Amniotic stem cell (primary cell): ENCODE measurements around the gene SCNN1B.
"Not testable (repeated sequence)": the region's sequence is repeated elsewhere in the genome, so short reads cannot be mapped to it uniquely, and the experiment has no call there.

Experiments used
- DNase-seq: peaks from one replicate; lab custom pipeline; 2025; lab: John Stamatoyannopoulos, UW

Gene SCNN1B

DNA sequence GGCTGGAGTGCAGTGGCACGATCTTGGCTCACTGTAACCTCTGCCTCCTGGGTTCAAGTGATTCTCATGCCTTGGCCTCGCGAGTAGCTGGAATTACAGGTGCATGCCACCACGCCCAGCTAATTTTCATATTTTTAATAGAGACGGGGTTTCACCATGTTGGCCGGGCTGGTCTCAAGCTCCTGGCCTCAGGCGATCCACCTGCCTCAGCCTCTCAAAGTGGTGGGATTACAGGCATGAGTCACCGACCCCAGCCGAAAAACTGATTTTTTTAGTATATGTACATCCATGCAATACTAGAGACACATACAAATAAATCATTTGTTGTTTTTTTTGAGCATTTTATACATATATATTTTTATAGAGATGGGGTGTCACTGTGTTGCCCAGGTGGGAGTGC lies 79.6 kb downstream of the SCNN1B start:
- DNase-seq: not testable (repeated sequence)

DNA sequence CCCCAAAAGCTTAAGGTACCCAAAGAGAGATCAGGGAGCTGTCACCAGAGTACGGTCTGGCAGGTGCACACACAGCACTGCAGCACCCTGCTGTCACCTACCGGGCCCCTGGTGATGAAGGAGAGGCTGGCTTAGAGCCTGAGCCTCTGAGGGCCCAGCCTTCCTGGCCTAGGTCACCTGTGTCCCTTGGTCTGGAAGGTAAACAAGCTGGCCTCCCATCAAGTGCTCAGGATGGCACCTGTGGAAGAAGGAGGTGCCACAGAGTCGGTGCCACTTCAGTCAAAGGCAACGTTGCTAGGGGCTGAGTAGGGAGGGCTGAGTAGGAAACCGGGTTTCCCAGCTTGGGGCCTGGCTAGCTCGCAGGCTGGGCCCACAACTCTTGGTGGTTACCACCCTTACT lies 80.2 kb downstream of the SCNN1B start:
- no peak for DNase-seq

DNA sequence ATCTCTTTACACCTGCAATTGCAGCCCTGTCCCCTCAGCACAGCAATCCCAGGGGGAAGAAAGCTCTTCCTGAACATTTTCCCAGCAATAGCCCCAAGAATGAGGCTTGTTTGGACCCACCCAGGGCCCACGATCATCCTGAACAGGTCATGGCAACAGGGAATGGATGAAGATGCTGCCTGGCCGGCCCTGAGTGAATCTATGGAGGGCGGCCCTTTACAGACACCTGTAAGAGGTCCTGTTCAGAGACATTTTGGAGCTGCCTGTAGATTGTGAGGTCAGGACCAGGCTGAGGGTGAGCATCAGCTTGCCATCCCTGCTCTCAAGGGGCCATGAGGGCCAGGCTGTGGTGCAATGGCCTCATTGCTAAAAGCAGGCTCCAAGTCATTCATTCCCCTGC lies 81.8 kb downstream of the SCNN1B start:
- DNase-seq: no peak

DNA sequence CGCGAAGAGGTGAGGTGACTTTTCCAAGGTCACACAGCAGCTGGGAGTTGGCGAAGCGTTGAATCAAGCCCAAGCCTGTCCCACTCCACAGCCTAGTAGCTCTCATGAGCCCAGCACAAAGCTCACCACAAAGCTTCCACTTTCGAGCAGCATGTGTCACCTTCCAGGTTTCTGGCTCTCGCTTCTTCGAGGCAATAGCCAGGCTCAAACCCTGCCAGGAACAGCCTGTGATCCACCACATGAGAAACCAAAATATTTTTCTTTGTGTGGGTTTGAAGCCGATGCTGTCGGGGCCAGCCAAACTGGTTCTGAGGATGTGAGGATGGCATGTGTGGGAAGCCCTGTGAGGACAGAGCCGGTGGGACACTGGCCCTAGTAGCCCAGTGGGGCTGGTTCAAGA lies 82.8 kb downstream of the SCNN1B start:
- DNase-seq: no peak

DNA sequence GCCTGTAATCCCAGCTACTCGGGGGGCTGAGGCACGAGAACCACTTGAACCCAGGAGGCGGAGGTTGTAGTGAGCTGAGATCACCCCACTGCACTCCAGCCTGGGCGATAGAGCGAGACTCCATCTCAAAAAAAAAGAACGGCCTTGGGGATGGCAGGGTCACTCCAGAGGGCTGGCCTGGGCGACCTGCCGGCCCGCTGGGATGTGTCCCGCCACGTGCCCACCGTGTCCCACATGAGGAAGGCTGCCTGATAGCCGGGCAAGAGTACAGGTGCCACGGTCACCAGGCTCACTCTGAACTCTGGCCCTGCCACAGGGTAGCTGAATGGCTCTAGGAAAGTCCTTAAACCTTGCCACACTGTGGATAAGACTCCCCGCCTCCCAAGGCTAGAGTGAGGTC lies 83.3 kb downstream of the SCNN1B start:
- no peak for DNase-seq

DNA sequence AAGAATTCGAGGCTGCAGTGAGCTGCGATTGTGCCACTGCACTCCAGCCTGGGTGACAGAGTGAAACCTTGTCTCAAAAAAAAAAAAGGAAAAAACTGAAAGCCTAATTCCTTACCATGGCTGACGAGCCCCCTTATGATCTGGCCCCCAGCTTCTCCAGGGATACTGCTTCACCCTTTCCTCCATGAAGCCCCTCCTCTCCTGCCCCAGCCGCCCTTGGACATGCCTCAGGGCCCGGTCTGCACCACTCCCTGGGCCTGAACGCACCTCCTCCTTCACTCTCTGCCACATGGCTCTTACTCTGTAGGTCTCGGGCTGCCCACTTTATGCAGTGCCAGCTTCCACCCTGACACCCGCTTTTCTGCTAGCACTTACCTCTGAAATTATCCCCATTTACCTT lies 85.6 kb downstream of the SCNN1B start:
- DNase-seq: no peak

DNA sequence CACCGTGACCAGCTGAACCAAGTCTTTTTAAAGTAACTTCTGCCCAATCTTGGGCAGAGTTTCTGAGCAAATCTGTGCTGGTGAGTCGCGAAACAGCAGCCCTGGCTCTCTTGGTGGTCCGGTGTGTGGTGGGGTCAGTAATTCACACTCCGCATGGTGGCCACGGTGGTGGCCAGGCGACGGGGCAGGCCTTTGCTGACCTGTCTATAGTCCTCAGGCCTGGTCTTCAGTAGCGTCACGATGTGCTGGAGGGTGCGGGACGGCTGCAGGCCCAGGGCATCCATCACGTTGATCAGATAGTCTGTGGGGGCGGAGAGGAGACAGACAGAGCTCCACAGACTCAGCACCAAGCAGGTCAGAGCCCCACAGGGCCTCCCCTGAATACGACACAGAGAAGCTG lies 86.7 kb downstream of the SCNN1B start:
- DNase-seq: no peak

DNA sequence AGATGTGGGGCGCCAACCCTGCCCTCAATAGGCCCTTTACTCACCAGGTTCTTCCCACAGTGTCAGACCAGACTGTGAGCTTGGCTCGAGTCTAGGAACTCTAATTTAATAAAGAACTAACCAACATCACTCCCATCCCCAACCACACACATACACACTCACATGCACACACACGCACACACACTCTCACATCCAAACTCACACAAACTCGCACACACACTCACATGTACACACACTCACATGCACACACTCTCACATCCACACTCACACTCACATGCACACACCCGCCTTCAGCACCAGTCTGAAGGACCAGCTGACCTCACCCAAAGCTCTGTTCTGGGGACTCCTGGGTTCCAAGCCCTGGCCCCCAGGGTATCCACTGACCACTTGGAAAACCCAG lies 87.1 kb downstream of the SCNN1B start:
- no peak for DNase-seq

DNA sequence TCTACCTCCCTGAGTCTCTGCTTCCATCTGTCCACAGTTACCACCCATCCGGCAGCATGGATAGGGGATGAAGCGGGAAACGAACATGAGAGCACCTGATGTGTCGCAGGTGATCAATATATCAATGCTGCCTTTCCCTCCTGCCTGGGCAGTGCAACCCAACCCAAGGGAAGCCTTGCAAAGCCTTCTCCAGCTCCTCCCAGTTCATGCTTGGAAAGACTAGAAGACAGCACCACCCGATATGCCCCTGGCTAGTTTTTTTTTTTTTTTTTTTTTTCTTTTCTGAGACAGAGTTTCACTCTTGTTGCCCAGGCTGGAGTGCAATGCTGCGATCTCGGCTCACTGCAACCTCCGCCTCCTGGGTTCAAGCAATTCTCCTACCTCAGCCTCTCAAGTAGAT lies 87.8 kb downstream of the SCNN1B start:
- not testable (repeated sequence) for DNase-seq

DNA sequence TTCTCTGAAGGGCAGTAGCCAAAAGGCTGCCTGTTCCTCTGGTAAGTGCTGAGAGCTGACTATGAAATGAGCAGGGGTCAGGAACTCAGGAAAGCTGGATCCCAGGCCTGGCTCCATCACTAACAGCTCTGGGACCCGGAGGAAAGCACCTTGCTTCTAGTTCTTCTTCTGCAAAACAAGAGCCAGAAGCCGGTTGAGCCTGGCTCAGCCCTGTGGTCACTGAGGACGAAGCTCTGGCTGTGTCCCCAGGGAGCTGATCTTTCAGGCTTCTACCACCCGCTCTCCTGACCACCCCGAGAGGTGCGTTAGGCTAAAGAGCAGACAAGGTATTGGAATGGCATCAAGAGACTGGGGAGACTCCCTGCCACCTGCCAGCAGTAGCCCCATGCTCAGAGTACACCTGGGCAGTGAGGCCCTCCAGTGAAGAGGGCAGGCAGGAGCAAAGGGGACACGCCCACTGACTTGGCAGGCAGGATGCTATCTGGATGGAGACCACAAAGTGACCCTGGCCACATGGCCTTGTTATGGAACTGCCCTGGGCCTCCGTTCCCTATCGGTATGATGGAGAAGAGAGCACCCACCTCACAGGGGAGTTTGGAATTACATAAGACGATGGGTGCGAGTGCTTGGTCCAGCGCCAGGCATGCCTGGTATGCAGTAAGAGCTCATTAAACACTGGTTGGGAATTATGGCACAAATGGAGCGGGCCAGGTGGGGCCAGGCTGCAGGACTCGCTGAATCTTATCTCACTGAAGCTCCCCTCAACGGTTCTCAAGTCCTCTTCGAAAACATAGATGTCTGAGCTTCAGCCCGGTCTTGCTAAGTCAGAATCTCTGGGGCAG lies 89.5 kb downstream of the SCNN1B start:
- no peak for DNase-seq

DNA sequence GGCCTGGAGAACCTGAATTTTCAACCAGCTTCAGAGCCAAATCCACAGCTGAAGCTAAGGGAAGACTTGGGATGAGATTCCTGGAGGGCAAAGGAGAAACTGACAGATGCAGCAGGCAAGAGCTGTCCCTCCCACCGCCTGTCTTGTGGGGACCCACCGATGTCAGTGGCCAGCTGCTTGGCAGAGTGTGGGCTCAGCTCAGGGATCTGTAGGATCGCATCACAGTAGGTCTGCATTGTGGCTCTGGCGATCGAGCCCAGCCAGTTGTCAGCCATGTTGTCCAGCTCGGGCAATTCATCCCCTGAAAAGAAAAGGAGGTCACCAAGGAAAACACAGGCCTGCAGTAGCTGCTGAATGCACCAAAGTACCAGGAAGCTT lies 90.1 kb downstream of the SCNN1B start:
- no peak for DNase-seq

DNA sequence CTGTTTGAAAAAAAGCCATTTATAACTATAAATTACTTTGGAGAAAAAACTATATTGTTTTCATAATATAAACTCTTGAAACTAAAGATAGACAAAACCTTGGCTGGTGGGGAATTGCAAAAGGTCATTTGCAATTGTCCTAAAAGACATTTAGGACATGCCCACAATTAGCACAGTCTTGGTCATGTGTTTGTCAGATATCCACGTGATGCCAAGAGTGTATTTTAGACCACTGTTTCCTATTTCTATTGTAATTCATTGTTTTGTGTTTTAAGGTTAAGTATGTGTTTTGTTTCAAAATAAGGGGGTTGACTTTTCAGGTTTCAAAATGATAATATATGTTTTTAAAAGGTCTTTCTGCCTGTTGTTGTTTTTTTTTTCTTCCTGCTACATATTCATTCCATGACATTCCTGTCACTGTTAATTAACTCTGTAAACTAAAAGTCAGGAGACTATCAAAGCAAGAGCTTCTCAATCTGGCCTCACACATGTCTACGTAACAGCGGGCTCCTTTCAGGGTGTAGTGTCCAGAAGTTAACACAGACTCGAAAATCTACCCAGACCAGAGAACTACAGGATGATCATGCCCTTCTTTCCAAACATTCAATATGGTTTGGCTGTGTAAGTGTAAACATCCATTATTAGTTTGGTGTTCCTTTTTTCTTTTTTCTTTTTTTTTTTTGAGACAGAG lies 92.2 kb downstream of the SCNN1B start:
- DNase-seq: no peak

DNA sequence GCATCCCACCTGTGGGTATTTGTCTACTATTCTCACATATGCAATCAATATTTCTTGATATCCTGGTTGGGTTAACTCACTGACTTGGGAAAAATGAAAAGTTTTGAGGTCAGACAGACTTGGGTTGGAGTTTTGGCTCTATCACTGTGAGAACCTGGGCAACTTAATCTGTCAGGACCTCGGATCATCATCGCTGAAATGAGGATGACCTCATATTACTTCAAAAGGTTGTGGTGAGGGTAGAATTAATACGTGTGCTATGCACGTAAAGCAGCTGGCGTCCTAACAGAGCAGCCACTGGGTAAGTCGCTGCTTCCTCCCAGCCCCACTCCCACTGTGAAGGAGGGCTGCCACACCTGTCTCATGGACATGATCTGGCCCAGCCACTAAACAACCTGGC lies 93.6 kb downstream of the SCNN1B start:
- DNase-seq: no peak

DNA sequence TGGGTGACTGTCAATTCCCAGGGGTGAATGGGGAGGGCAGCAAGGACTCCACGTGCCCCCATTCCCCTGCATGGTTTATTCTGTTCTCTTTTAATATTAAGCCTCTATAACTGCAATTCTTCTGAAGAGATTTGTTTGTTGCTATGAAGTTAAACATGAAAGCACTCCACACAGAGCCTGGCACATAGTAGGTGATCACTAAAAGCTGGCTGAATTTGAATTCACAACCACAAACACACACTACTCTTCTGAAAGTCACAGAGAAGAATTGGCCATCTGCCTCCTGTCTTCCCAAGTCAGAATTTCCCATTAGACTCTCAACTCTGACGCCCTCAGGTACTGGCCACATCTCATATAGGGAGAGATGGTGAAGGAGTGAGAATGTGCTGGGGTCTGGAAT lies 95.4 kb downstream of the SCNN1B start:
- DNase-seq: no peak

DNA sequence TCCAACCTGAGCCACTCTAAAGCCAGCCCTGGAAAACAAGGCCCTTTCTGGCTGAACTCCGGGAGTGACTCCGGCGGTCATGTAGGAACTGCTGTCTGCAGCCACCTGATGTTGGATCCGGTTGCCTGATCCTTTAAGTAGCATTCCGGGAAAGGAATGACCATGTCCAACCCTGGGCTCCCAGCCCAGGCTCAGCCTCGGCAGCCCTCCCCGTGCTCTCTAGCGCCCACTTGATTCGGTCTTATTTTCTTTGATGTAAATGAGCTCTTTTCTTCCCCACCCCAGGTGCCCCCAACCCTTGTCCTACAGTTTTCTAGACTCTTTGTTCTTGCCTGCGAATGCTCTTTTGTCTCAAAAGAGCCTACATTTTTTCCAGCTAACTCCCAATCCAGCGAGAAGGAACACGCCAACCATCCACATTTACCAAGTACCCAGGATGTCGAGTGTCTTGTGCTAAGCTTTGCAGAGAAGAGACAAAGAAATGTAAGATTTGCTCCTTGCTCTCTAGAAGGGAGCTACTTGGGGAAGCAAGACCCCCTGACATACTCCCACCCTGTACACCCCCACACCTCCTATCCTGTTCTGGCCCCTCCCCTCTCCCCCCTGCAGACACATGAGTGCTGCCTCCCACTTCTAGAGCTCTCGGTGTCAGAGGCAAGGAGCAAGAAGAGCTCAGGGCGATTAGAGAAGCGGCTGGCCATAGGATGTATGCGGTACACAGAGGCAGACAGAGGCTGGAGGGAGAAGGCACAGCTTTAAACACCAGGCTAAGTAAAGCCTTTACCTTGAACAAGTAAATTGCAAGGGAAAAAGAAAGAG lies 97.1 kb downstream of the SCNN1B start:
- DNase-seq: no peak

DNA sequence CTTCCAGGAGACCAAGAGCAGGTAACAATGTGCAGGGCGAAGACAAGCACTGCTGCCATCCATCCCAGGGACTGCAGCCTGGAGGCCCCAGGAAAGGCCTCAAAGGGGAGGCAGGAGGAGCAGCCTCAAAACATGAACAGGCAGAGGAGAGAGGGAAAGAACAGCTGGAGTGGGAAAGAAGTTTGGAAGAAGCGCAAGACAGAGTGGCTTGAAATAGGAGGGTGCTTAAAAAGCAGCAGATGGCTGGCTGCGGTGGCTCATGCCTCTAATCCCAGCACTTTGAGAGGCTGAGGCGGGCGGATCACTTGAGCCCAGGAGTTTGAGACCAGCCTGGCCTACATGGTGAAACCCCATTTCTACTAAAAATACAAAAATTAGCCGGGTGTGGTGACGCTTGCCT lies 98.3 kb downstream of the SCNN1B start:
- not testable (repeated sequence) for DNase-seq

DNA sequence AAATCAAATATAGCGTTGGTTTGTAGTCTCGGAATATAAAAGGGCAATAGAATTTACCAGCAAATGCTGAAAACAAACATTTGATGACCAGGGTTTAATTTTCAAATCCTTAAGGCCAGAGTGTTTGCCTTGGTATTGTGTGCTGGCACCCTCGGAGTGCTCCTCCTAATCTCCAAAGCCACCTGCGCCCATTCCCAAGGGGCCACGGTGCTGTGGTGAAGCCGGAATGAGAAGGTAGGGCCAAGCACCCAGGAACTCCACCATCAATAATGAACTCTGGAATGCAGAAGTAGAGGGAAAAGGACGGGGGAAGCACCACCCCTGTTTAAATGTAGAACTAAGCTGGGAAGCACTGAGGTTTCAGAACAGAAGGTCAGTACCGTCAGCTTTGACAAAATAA lies 99.0 kb downstream of the SCNN1B start:
- no peak for DNase-seq

DNA sequence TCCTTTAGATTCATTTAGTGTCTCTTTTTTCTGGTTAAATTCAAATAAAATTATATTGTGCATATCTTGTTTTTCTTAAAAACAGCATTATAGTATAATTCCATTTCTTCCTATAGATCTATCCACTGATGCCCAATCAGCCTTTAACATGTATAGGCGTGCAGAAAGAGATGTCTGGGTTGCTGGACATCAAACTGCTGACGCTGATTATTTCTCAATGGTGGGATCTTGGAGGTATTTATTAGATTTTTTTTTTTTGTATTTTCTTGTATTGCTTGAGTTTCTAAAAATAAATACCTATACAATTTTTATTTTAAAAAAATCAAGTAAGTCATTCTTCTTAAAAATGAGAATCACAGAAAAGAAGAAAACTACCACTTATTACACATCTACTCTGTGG lies 100.0 kb downstream of the SCNN1B start:
- no peak for DNase-seq

DNA sequence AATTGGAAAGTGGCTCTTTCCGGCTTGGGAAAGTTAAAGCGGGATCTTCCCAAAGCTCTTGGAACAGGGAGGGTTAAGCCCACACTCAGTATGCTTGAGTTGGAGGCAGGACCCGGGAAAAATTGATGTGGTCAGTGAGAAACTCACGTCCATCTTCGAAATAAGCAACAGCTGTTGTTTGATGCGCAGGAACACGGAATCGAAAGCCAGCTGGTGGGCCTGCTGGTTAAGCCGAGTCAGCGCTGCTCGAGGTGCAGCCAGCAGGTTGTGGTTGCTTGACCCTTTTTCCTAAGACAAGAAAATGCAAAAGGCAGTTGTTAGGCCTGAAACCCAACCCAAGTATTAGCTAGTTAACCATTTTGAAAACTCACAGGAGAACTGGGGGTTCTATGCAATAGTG lies 101.4 kb downstream of the SCNN1B start:
- DNase-seq: no peak

DNA sequence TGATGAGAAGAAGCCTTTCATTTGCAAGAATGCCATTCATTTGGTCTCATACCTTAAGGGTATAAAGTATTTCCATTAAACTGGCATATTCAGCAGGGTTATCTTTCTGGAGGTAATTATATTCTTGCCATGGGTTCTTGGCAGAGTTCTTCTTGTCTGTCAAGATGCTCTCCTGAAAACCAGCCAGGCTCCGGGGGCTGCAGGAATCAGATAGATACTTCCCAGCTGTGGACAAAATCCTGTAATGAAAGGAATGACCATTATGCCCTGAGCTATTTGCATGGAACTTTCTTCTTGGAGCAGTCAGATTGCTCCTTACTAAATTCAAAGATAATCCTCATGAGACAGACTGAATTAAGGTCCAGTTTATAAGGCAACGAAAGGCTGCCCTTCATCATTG lies 103.9 kb downstream of the SCNN1B start:
- no peak for DNase-seq

DNA sequence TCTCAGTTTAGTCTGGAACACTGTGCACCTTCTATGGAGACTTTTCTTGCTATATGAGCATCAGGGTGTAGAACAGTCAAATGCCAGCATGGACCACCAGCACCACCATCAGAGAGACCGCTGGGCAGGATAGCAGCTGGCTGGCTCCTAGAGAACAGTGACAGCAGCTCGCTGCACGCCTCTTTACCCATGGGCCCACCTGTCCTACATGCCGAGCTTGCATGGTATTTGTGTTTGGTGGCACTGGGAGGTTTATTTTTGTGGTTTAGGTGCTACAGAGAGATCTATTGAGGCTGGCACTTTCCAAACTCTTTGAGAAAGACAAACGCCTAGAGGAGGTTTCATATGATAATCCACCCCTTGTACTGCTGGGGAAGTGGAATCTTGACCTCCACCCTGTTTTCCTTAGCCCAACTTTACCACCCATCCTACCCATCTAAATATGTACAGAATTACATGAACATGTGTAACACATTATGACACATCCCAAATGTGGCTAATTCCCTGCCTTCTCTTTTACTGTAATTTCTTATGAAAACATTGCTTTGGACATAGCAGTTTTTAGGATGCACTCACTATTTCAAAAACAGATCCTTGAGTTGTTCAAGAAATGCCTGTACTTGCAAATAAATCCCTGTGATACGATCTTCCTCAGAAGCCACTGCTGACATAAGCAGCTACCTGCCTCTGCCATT lies 104.6 kb downstream of the SCNN1B start:
- no peak for DNase-seq

DNA sequence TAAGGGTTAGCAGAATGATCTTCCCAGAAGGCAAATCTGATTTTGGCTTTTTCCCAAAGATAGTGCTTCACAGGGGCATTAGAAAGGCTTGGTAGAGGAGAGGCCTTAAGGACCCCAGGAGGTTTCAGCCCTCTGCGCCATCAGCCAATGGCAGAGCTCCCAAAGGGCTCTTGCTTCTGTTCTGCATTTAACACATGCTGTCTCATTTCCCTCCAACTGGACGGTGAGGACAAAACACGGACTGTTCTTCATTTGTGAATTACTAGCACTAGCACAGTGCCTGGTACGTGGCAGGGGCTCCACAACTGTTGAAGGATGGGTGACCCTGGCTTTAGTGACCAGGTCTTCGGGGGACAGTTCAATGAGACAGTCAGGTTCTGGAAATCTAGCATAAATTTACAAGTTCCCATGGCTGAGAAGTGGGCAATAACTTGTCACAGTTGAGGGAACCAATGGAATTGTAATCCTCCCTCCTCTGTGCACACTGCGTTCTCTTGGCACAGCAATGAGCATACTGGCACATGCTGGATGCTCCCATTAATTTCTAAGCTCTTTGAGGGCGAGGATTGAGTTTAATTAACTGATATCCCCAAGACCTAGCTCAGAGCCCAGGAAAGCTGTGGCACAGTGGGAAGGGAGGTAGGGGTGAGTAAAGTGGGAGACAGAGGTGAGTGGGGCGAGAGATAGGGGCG lies 105.5 kb downstream of the SCNN1B start:
- DNase-seq: no peak
